ES-I3 (cell line): ENCODE results near the gene PILRB.
"Not testable (repeated sequence)": the region's sequence is repeated elsewhere in the genome, so short reads cannot be mapped to it uniquely, and the experiment has no call there.

Source experiments
- H3K36me3 ChIP-seq: 2 replicates; pipeline ENCODE4 v1.6.1; 2013; ENCODE audit warnings: mild to moderate bottlenecking, low read length, control low read depth, moderate library complexity; ENCODE audit not compliant: insufficient read depth
- H3K4me1 ChIP-seq: 2 replicates; pipeline ENCODE4 v1.6.1; 2013; ENCODE audit warnings: mild to moderate bottlenecking, control low read depth, low read length; ENCODE audit not compliant: insufficient read depth
- H3K9ac ChIP-seq: 2 replicates; pipeline ENCODE4 v1.6.1; 2013; ENCODE audit warnings: low read depth, mild to moderate bottlenecking, low read length, moderate library complexity
- H3K9me3 ChIP-seq: 2 replicates; pipeline ENCODE4 v1.6.1; 2013; ENCODE audit warnings: mild to moderate bottlenecking, low read length, moderate library complexity; ENCODE audit not compliant: control insufficient read depth, insufficient read depth

The PILRB gene

GRCh38 chr7:100358027-100358856 is at the start of gene PILRB:
Gene PILRB, plus strand, starts transcription at chr7:100358117. Its CDS starts 186 bp downstream, at chr7:100358303.
- peaks cover 23% of the 10 kb centered on the region for H3K36me3 ChIP-seq
- no peaks in the 10 kb centered on the region for H3K9me3 ChIP-seq
- H3K4me1 ChIP-seq, result no peaks in the 10 kb centered on the region
- H3K9ac ChIP-seq, result no peak within 1 kb of the TSS

- not testable (repeated sequence) for H3K4me1 ChIP-seq, H3K9ac ChIP-seq, H3K36me3 ChIP-seq, H3K9me3 ChIP-seq
Measured at GRCh38 chr7:100318329-100318728, 39.6 kb upstream of the PILRB start.

- not testable (repeated sequence) for H3K36me3 ChIP-seq, H3K9ac ChIP-seq, H3K4me1 ChIP-seq, H3K9me3 ChIP-seq
Measured at GRCh38 chr7:100321648-100322047, 36.3 kb upstream of the PILRB start.

GRCh38 chr7:100324194-100324593 is 33.7 kb upstream of the PILRB start:
- not testable (repeated sequence) for H3K4me1 ChIP-seq, H3K9me3 ChIP-seq, H3K9ac ChIP-seq, H3K36me3 ChIP-seq

- H3K36me3 ChIP-seq, H3K9me3 ChIP-seq, H3K4me1 ChIP-seq, H3K9ac ChIP-seq: not testable (repeated sequence)
Measured at GRCh38 chr7:100325671-100326070, 32.2 kb upstream of the PILRB start.

GRCh38 chr7:100326914-100327313 is 31.0 kb upstream of the PILRB start:
- H3K36me3 ChIP-seq, H3K9ac ChIP-seq, H3K9me3 ChIP-seq, H3K4me1 ChIP-seq: not testable (repeated sequence)

- H3K9ac ChIP-seq, result peak overlapping the region; percentile 76
- H3K9me3 ChIP-seq, H3K4me1 ChIP-seq, H3K36me3 ChIP-seq: not testable (repeated sequence)
Measured at GRCh38 chr7:100335566-100336466, 22.1 kb upstream of the PILRB start.

GRCh38 chr7:100338083-100338696 is 19.7 kb upstream of the PILRB start:
- H3K9me3 ChIP-seq, H3K9ac ChIP-seq, H3K36me3 ChIP-seq, H3K4me1 ChIP-seq: not testable (repeated sequence)

GRCh38 chr7:100341286-100341685 is 16.6 kb upstream of the PILRB start:
- H3K36me3 ChIP-seq, result peaks cover 15% of the 10 kb centered on the region
- not testable (repeated sequence) for H3K9ac ChIP-seq, H3K9me3 ChIP-seq, H3K4me1 ChIP-seq

- no peaks in the 10 kb centered on the region for H3K9me3 ChIP-seq
- H3K9ac ChIP-seq, result no peak overlapping the region
- no peaks in the 10 kb centered on the region; the same call in 1 of the 2 replicates for H3K4me1 ChIP-seq
- peaks cover 30% of the 10 kb centered on the region for H3K36me3 ChIP-seq
Measured at GRCh38 chr7:100342765-100343164, 15.2 kb upstream of the PILRB start.

GRCh38 chr7:100344124-100344559 is 13.8 kb upstream of the PILRB start:
- H3K4me1 ChIP-seq, H3K9ac ChIP-seq, H3K9me3 ChIP-seq: not testable (repeated sequence)
- H3K36me3 ChIP-seq, result peaks cover 32% of the 10 kb centered on the region

GRCh38 chr7:100344560-100345287 is 13.2 kb upstream of the PILRB start:
- H3K36me3 ChIP-seq, result peaks cover 33% of the 10 kb centered on the region
- H3K4me1 ChIP-seq, H3K9me3 ChIP-seq, H3K9ac ChIP-seq: not testable (repeated sequence)

- H3K9me3 ChIP-seq, H3K4me1 ChIP-seq, H3K9ac ChIP-seq: not testable (repeated sequence)
- H3K36me3 ChIP-seq, result peaks cover 35% of the 10 kb centered on the region
Measured at GRCh38 chr7:100345288-100345672, 12.6 kb upstream of the PILRB start.

- Histone ChIP-seq H3K4me1 (no peaks in the 10 kb centered on the region; the same call in 1 of the 2 replicates), H3K9ac (no peak overlapping the region), H3K9me3 (no peaks in the 10 kb centered on the region), H3K36me3 (peaks cover 40% of the 10 kb centered on the region)
Measured at GRCh38 chr7:100346921-100347320, 11.0 kb upstream of the PILRB start.
